GM04503 (cell line): Measurements from ENCODE around the gene TMED9.

Experiments
- DNase-seq: peaks from one replicate; pipeline ENCODE4 v3.0.0-alpha.2; 2012; ENCODE audit warnings: low read depth

Gene TMED9

GRCh38 chr5:177578316-177578715 lies 13.7 kb upstream of the TMED9 start:
- DNase-seq: no peak

- DNase-seq: no peak
Observed at GRCh38 chr5:177588413-177588909, 3.5 kb upstream of the TMED9 start.

GRCh38 chr5:177590406-177590805 lies 1.6 kb upstream of the TMED9 start:
- no peak for DNase-seq

GRCh38 chr5:177591690-177592009 lies 353 bp upstream of the TMED9 start:
- no peak for DNase-seq

- no peak for DNase-seq
Observed at GRCh38 chr5:177592905-177593304, 902 bp downstream of the TMED9 start.

GRCh38 chr5:177593511-177593910 lies 1.5 kb downstream of the TMED9 start:
- no peak for DNase-seq

GRCh38 chr5:177594071-177594470 lies 2.1 kb downstream of the TMED9 start:
- no peak for DNase-seq

- DNase-seq: no peak
Observed at GRCh38 chr5:177595026-177595585, 3.1 kb downstream of the TMED9 start.

GRCh38 chr5:177595991-177596774 lies 4.2 kb downstream of the TMED9 start:
- no peak for DNase-seq

GRCh38 chr5:177596775-177597238 lies 4.8 kb downstream of the TMED9 start:
- no peak for DNase-seq

- DNase-seq: no peak
Observed at GRCh38 chr5:177598477-177598876, 6.5 kb downstream of the TMED9 start.

- no peak for DNase-seq
Observed at GRCh38 chr5:177599731-177600507, 7.9 kb downstream of the TMED9 start, which contains the start of gene B4GALT7. Gene B4GALT7, plus strand, starts transcription at chr5:177600132. Its CDS starts 79 bp downstream, at chr5:177600211.

- DNase-seq: no peak
Observed at GRCh38 chr5:177600508-177601018, 8.6 kb downstream of the TMED9 start.

GRCh38 chr5:177601126-177601525 lies 9.1 kb downstream of the TMED9 start:
- no peak for DNase-seq

- DNase-seq: no peak
Observed at GRCh38 chr5:177601577-177602457, 9.8 kb downstream of the TMED9 start.

- no peak for DNase-seq
Observed at GRCh38 chr5:177602458-177602830, 10.4 kb downstream of the TMED9 start.

- no peak for DNase-seq
Observed at GRCh38 chr5:177603631-177604030, 11.6 kb downstream of the TMED9 start.

GRCh38 chr5:177604116-177604521 lies 12.1 kb downstream of the TMED9 start:
- no peak for DNase-seq

GRCh38 chr5:177604656-177605055 lies 12.7 kb downstream of the TMED9 start:
- DNase-seq: no peak

- DNase-seq: no peak
Observed at GRCh38 chr5:177605078-177605477, 13.1 kb downstream of the TMED9 start.

GRCh38 chr5:177605667-177606066 lies 13.7 kb downstream of the TMED9 start:
- no peak for DNase-seq
